NCI-H2227 treated with DMSO at 0.1 percent for 48 hours (cell line): ENCODE measurements around the gene MFNG.

Experiments used
- DNase-seq: peaks from one replicate; lab custom pipeline; 2025; lab: John Stamatoyannopoulos, UW

MFNG gene

GRCh38 chr22:37511395-37512104, 25.4 kb upstream of the MFNG start:
- no peak for DNase-seq

GRCh38 chr22:37510091-37510490, 23.9 kb upstream of the MFNG start:
- DNase-seq: no peak

- DNase-seq: no peak
Observed at GRCh38 chr22:37509059-37509860, 23.1 kb upstream of the MFNG start.

GRCh38 chr22:37508431-37508992, 22.3 kb upstream of the MFNG start:
- no peak for DNase-seq

GRCh38 chr22:37507731-37508130, 21.5 kb upstream of the MFNG start:
- DNase-seq: no peak

GRCh38 chr22:37505989-37506388, 19.8 kb upstream of the MFNG start:
- DNase-seq: no peak

GRCh38 chr22:37505565-37505964, 19.4 kb upstream of the MFNG start:
- DNase-seq: no peak

GRCh38 chr22:37504964-37505363, 18.8 kb upstream of the MFNG start:
- DNase-seq: no peak

GRCh38 chr22:37503850-37504249, 17.7 kb upstream of the MFNG start:
- DNase-seq: no peak

- no peak for DNase-seq
Observed at GRCh38 chr22:37503183-37503683, 17.0 kb upstream of the MFNG start.

GRCh38 chr22:37502342-37503182, 16.4 kb upstream of the MFNG start:
- DNase-seq: no peak

- DNase-seq: no peak
Observed at GRCh38 chr22:37501610-37502341, 15.6 kb upstream of the MFNG start.

GRCh38 chr22:37500745-37501609, 14.8 kb upstream of the MFNG start:
- DNase-seq: no peak

- DNase-seq: no peak
Observed at GRCh38 chr22:37499789-37500540, 13.8 kb upstream of the MFNG start.

- DNase-seq: no peak
Observed at GRCh38 chr22:37499027-37499707, 13.0 kb upstream of the MFNG start.

GRCh38 chr22:37498289-37498909, 12.2 kb upstream of the MFNG start:
- DNase-seq: no peak

- no peak for DNase-seq
Observed at GRCh38 chr22:37497062-37497599, 10.9 kb upstream of the MFNG start.

- no peak for DNase-seq
Observed at GRCh38 chr22:37496651-37497050, 10.5 kb upstream of the MFNG start.
